ENCODE data around the gene LASP1. TPM values are rescaled to one million over a fixed set of nuclear protein-coding genes. Genes with fewer than 3 reads are reported as not detected.
A peak's percentile ranks its signal among the peaks of the same experiment; 100 is the strongest.

Gene LASP1
- total and polyA plus RNA-seq, 2 of the 4 experiments (the other 2 are of a cell fraction): 79.8 to 262 TPM

DNA sequence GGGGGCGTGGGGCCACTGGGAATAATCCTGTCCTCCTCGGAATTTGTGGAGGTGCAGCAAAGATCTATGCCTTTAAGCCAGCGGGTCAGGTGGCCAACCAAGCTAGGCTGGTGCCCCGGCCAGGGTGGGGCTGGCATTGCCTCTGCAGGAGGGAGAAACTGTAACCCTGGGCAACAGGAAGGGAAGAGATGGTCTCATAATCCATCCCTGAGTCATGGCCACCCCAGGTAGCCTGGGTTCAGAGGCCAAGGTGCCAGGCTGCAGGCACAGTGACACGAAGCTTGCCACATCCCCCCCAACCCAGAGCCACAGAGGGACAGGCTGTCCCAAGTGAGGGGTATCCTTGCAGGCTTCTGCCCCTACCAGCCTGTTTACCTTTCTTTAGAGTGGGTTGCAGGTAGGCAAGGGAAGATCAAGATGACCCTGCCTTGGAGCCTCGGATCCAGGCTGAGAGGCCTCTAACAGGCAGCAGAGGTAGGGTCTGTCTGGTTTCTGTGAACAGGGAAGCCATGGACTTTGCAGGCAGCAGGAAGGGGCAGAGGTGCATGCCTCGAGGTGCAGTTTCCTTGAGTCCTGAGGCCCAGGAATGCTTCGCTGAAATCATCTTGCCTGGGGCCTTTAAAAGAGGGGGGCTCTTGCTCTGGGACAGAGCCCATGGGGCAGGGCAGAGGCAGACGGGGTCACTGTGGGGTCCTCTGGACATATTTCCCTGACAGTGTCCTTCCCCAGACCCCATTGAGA lies 4.0 kb downstream of the LASP1 start:
- no TSS peak for BruUV-seq (replicated peaks)
- Histone ChIP-seq H2AK9ac (replicated peaks; ENCODE audit: low read depth, low read length, poor library complexity) (peak overlapping the region; percentile 25), H3K4me1 (ENCODE audit: control insufficient read depth, insufficient read depth, low read length) (peaks cover 52% of the 10 kb centered on the region), H3K4me3 (ENCODE audit: insufficient read depth, low read depth, low read length) (no peak overlapping the region), H3K4ac (ENCODE audit: low read depth, low read length) (0 out of 2 replicates have a peak overlapping the region, but pooled peaks have one; percentile 19), H4K5ac (ENCODE audit: low read depth, low read length) (no peak overlapping the region), H4K91ac (ENCODE audit: insufficient read depth, low read depth, low read length) (no peak overlapping the region), H3K36me3 (ENCODE audit: control insufficient read depth, insufficient read depth, low read length) (peaks cover 45% of the 10 kb centered on the region), H3K4me2 (ENCODE audit: low read depth, low read length) (peak overlapping the region; percentile 86), H2AFZ (replicated peaks; ENCODE audit: low read length, poor library complexity) (peak overlapping the region; percentile 47), H2BK20ac (ENCODE audit: low read depth, low read length) (no peak overlapping the region), H3K27ac (ENCODE audit: insufficient read depth, low read length) (peak overlapping the region; percentile 11), H3K9me1 (ENCODE audit: insufficient read depth, low read length) (peaks cover 39% of the 10 kb centered on the region), H4K20me1 (ENCODE audit: insufficient read depth, low read length) (peaks cover 83% of the 10 kb centered on the region), H2BK5ac (ENCODE audit: low read depth, low read length, poor library complexity, severe bottlenecking) (peak overlapping the region; percentile 56), H3K9me3 (ENCODE audit: control insufficient read depth, insufficient read depth, low read length) (no peaks in the 10 kb centered on the region), H3K18ac (ENCODE audit: low read depth, low read length) (no peak overlapping the region), H3K27me3 (ENCODE audit: control insufficient read depth, insufficient read depth, low read length) (no peaks in the 10 kb centered on the region), H3K79me1 (ENCODE audit: low read depth in 1 of 2, low read length in 2 of 2) (peaks cover 0 to 70% of the 10 kb centered on the region in 2 experiments; a peak in 2 of 4 replicates), H3K14ac (replicated peaks; ENCODE audit: low read depth, low read length) (peak overlapping the region; percentile 78), H2AK5ac (ENCODE audit: low read depth, low read length) (peak overlapping the region; percentile 30), H4K8ac (ENCODE audit: low read depth in 2 of 2, low read length in 2 of 2) (no peak overlapping the region; a peak in 1 of 4 replicates), H3K23ac (ENCODE audit: low read depth, low read length) (peak overlapping the region; percentile 69), H3K56ac (ENCODE audit: extremely low read depth, insufficient read depth, low read length) (no peak overlapping the region), H2BK15ac (ENCODE audit: low read depth, low read length) (no peak overlapping the region), H3K9ac (ENCODE audit: low read depth, low read length) (peak overlapping the region; percentile 47; the same call in 1 of the 2 replicates), H2BK120ac (ENCODE audit: low read depth, low read length) (no peak overlapping the region)
- DNase-seq (no peak), ATAC-seq (ENCODE audit: low read depth) (no peak)
- ChIA-PET CTCF (interaction anchor here (0.5 kb wide), 1 partner anchor 361 kb away, joined by 3 read pairs; no protein-coding TSS in a partner anchor), POLR2A (ENCODE audit: unreplicated experiment) (no interaction called here)
- TF ChIP-seq RAD21 (IDR thresholded peaks at IDR 0.05; ENCODE audit: low read length): no peak
- no peak for TF ChIP-seq RFX5 (IDR thresholded peaks at IDR 0.05; ENCODE audit: low read depth, low read length)
- no peak for TF ChIP-seq RCOR1 (IDR thresholded peaks at IDR 0.05; ENCODE audit: insufficient replicate concordance, low read length)
- TF ChIP-seq CHD1 (IDR thresholded peaks at IDR 0.05; ENCODE audit: low read depth, low read length): no peak
- no peak for TF ChIP-seq NFE2L2 (IDR thresholded peaks at IDR 0.05; ENCODE audit: low read depth, low read length)
- TF ChIP-seq MAZ (IDR thresholded peaks at IDR 0.05; ENCODE audit: borderline replicate concordance, low read depth, low read length): no peak
- TF ChIP-seq, protein P1, sequence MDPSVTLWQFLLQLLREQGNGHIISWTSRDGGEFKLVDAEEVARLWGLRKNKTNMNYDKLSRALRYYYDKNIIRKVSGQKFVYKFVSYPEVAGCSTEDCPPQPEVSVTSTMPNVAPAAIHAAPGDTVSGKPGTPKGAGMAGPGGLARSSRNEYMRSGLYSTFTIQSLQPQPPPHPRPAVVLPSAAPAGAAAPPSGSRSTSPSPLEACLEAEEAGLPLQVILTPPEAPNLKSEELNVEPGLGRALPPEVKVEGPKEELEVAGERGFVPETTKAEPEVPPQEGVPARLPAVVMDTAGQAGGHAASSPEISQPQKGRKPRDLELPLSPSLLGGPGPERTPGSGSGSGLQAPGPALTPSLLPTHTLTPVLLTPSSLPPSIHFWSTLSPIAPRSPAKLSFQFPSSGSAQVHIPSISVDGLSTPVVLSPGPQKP (IDR thresholded peaks at IDR 0.05; ENCODE audit: borderline replicate concordance, low read depth, low read length): no peak
- TF ChIP-seq SMC3 (IDR thresholded peaks at IDR 0.05; ENCODE audit: low read depth, low read length): no peak
- no peak for TF ChIP-seq BHLHE40 (IDR thresholded peaks at IDR 0.05; ENCODE audit: low read depth, low read length)
- no peak for TF ChIP-seq POLR2A (IDR thresholded peaks at IDR 0.05; ENCODE audit: low read depth, low read length)
- no peak for TF ChIP-seq MXI1 (IDR thresholded peaks at IDR 0.05; ENCODE audit: borderline replicate concordance, low read depth, low read length)
- TF ChIP-seq FOS (IDR thresholded peaks at IDR 0.05; ENCODE audit: low read depth, low read length): no peak
- TF ChIP-seq CEBPB (IDR thresholded peaks at IDR 0.05; ENCODE audit: low read depth, low read length): no peak
- TF ChIP-seq, protein P2, sequence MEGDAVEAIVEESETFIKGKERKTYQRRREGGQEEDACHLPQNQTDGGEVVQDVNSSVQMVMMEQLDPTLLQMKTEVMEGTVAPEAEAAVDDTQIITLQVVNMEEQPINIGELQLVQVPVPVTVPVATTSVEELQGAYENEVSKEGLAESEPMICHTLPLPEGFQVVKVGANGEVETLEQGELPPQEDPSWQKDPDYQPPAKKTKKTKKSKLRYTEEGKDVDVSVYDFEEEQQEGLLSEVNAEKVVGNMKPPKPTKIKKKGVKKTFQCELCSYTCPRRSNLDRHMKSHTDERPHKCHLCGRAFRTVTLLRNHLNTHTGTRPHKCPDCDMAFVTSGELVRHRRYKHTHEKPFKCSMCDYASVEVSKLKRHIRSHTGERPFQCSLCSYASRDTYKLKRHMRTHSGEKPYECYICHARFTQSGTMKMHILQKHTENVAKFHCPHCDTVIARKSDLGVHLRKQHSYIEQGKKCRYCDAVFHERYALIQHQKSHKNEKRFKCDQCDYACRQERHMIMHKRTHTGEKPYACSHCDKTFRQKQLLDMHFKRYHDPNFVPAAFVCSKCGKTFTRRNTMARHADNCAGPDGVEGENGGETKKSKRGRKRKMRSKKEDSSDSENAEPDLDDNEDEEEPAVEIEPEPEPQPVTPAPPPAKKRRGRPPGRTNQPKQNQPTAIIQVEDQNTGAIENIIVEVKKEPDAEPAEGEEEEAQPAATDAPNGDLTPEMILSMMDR (conservative IDR thresholded peaks at IDR 0.05; ENCODE audit: low read depth, low read length): no peak
- intact Hi-C loops (cut with micrococcal nuclease) (loop anchor here (5.0 kb wide), 1 partner anchor 122 kb away; the partner anchor contains the start of gene PSMB3), in situ Hi-C loops (cut with MboI; ENCODE audit: low sequenced_read_pairs) (no loop called here), dilution Hi-C loops (cut with HindIII; ENCODE audit: low sequenced_read_pairs, unreplicated experiment) (no loop called here)
- 41% methylated on average over 5 of the region's 9 CpGs; no CpG with 5 or more reads in 1 of the 2 experiments for WGBS, 2 experiments (ENCODE audit: extremely low coverage in 2 of 2, insufficient read length in 1 of 2)

Measured in IMR-90 (cell line).